ENCODE data around the gene CNOT11.

Gene CNOT11

GRCh38 chr2:101278925-101279324, 26.2 kb downstream of the CNOT11 start:
- DNase-seq (ENCODE audit: low read depth in 2 of 2) = no peak

- no peak for DNase-seq (ENCODE audit: low read depth in 2 of 2)
Measured at GRCh38 chr2:101281482-101281881, 28.8 kb downstream of the CNOT11 start.

GRCh38 chr2:101282980-101283379, 30.3 kb downstream of the CNOT11 start:
- DNase-seq (ENCODE audit: low read depth in 2 of 2) = no peak

- no peak for DNase-seq (ENCODE audit: low read depth in 2 of 2)
Measured at GRCh38 chr2:101286684-101287083, 34.0 kb downstream of the CNOT11 start.

GRCh38 chr2:101287303-101287702, 34.6 kb downstream of the CNOT11 start:
- no peak for DNase-seq (ENCODE audit: low read depth in 2 of 2)

- no peak for DNase-seq (ENCODE audit: low read depth in 2 of 2)
Measured at GRCh38 chr2:101290711-101291110, 38.0 kb downstream of the CNOT11 start.

- DNase-seq (ENCODE audit: low read depth in 2 of 2) = no peak
Measured at GRCh38 chr2:101291973-101292372, 39.3 kb downstream of the CNOT11 start.

- no peak for DNase-seq (ENCODE audit: low read depth in 2 of 2)
Measured at GRCh38 chr2:101293544-101293943, 40.9 kb downstream of the CNOT11 start.

- DNase-seq (ENCODE audit: low read depth in 2 of 2) = no peak
Measured at GRCh38 chr2:101294861-101295260, 42.2 kb downstream of the CNOT11 start.

GRCh38 chr2:101295895-101296294, 43.2 kb downstream of the CNOT11 start:
- no peak for DNase-seq (ENCODE audit: low read depth in 2 of 2)

GRCh38 chr2:101296371-101296770, 43.7 kb downstream of the CNOT11 start:
- DNase-seq (ENCODE audit: low read depth in 2 of 2) = no peak

GRCh38 chr2:101297383-101297782, 44.7 kb downstream of the CNOT11 start:
- no peak for DNase-seq (ENCODE audit: low read depth in 2 of 2)

GRCh38 chr2:101299604-101300003, 46.9 kb downstream of the CNOT11 start:
- no peak for DNase-seq (ENCODE audit: low read depth in 2 of 2)

GRCh38 chr2:101300164-101300563, 47.5 kb downstream of the CNOT11 start:
- DNase-seq (ENCODE audit: low read depth in 2 of 2) = no peak

- no peak for DNase-seq (ENCODE audit: low read depth in 2 of 2)
Measured at GRCh38 chr2:101300836-101301235, 48.1 kb downstream of the CNOT11 start.

- no peak for DNase-seq (ENCODE audit: low read depth in 2 of 2)
Measured at GRCh38 chr2:101302016-101302415, 49.3 kb downstream of the CNOT11 start.

- DNase-seq (ENCODE audit: low read depth in 2 of 2) = no peak
Measured at GRCh38 chr2:101303688-101304087, 51.0 kb downstream of the CNOT11 start.

- DNase-seq (ENCODE audit: low read depth in 2 of 2) = no peak
Measured at GRCh38 chr2:101305035-101305434, 52.3 kb downstream of the CNOT11 start.

- DNase-seq (ENCODE audit: low read depth in 2 of 2) = no peak
Measured at GRCh38 chr2:101305492-101306078, 52.9 kb downstream of the CNOT11 start.

GRCh38 chr2:101306410-101306809, 53.7 kb downstream of the CNOT11 start:
- DNase-seq (ENCODE audit: low read depth in 2 of 2) = no peak

GRCh38 chr2:101307503-101307902, 54.8 kb downstream of the CNOT11 start:
- DNase-seq (ENCODE audit: low read depth in 2 of 2) = no peak

GRCh38 chr2:101307950-101308431, 55.3 kb downstream of the CNOT11 start:
- DNase-seq (ENCODE audit: low read depth in 2 of 2) = no peak

GRCh38 chr2:101308432-101309210, 55.9 kb downstream of the CNOT11 start, which contains the start of gene RNF149:
Gene RNF149 (minus strand): TSS chr2:101308701. CDS start chr2:101308588, 113 bp downstream.
- peak; percentile 88 to 91 for DNase-seq (ENCODE audit: low read depth in 2 of 2)
